ENCODE measurements around the gene OLIG1.

The OLIG1 gene

GRCh38 chr21:33059380-33059841, 10.5 kb upstream of the OLIG1 start:
- H3K4me1 Mint-ChIP-seq = peaks cover 6% of the 10 kb centered on the region
- TF ChIP-seq CTCF (IDR thresholded peaks at IDR 0.05) = no peak
- no peak for DNase-seq
- H3K9me3 Mint-ChIP-seq = no peaks in the 10 kb centered on the region
- no peak overlapping the region for H3K4me3 Mint-ChIP-seq
- H3K27me3 Mint-ChIP-seq (ENCODE audit: low read depth, poor library complexity) = peaks cover 86% of the 10 kb centered on the region
- no peaks in the 10 kb centered on the region for H3K36me3 Mint-ChIP-seq (ENCODE audit: low read depth)
- no peak overlapping the region for H3K27ac Mint-ChIP-seq

- Mint-ChIP-seq H3K36me3 (ENCODE audit: low read depth) (no peaks in the 10 kb centered on the region), H3K4me3 (no peak overlapping the region), H3K9me3 (no peaks in the 10 kb centered on the region), H3K27ac (no peak overlapping the region), H3K27me3 (ENCODE audit: low read depth, poor library complexity) (peaks cover 86% of the 10 kb centered on the region), H3K4me1 (peaks cover 10% of the 10 kb centered on the region)
- no peak for DNase-seq
- no peak for TF ChIP-seq CTCF (IDR thresholded peaks at IDR 0.05)
Observed at GRCh38 chr21:33061233-33061632, 8.7 kb upstream of the OLIG1 start.

GRCh38 chr21:33063375-33063883, 6.5 kb upstream of the OLIG1 start:
- Mint-ChIP-seq H3K27me3 (ENCODE audit: low read depth, poor library complexity) (peaks cover 93% of the 10 kb centered on the region), H3K9me3 (peaks cover 2% of the 10 kb centered on the region), H3K36me3 (ENCODE audit: low read depth) (no peaks in the 10 kb centered on the region), H3K4me1 (peaks cover 10% of the 10 kb centered on the region), H3K4me3 (no peak overlapping the region), H3K27ac (no peak overlapping the region)
- no peak for DNase-seq
- no peak for TF ChIP-seq CTCF (IDR thresholded peaks at IDR 0.05)

- DNase-seq = no peak
- no peak for TF ChIP-seq CTCF (IDR thresholded peaks at IDR 0.05)
- peaks cover 6% of the 10 kb centered on the region for H3K4me1 Mint-ChIP-seq
- no peak overlapping the region for H3K4me3 Mint-ChIP-seq
- peaks cover 9% of the 10 kb centered on the region for H3K9me3 Mint-ChIP-seq
- H3K36me3 Mint-ChIP-seq (ENCODE audit: low read depth) = no peaks in the 10 kb centered on the region
- no peak overlapping the region for H3K27ac Mint-ChIP-seq
- peaks cover 98% of the 10 kb centered on the region for H3K27me3 Mint-ChIP-seq (ENCODE audit: low read depth, poor library complexity)
Observed at GRCh38 chr21:33063907-33064622, 5.9 kb upstream of the OLIG1 start.

- no peak overlapping the region for H3K27ac Mint-ChIP-seq
- no peak overlapping the region for H3K4me3 Mint-ChIP-seq
- peaks cover 5% of the 10 kb centered on the region for H3K4me1 Mint-ChIP-seq
- no peaks in the 10 kb centered on the region for H3K36me3 Mint-ChIP-seq (ENCODE audit: low read depth)
- peaks cover 16% of the 10 kb centered on the region for H3K9me3 Mint-ChIP-seq
- H3K27me3 Mint-ChIP-seq (ENCODE audit: low read depth, poor library complexity) = peaks cover 99% of the 10 kb centered on the region
- TF ChIP-seq CTCF (IDR thresholded peaks at IDR 0.05) = no peak
- no peak for DNase-seq
Observed at GRCh38 chr21:33064623-33065390, 5.1 kb upstream of the OLIG1 start.

Data from nephron progenitor cell (in vitro differentiated cells).